T-helper 2 cell (primary cell): ENCODE data around the gene LINGO3.

Source experiments
- DNase-seq, 5 experiments: peaks; one replicate each; pipeline versions ENCODE4 v3.0.0 to v3.0.0-alpha.2; 2012 to 2022

Gene LINGO3

GRCh38 chr19:2326699-2327360, 18.9 kb upstream of the LINGO3 start:
- DNase-seq, result no peak

- DNase-seq, result no peak
Measured at GRCh38 chr19:2325281-2326046, 17.5 kb upstream of the LINGO3 start.

DNA sequence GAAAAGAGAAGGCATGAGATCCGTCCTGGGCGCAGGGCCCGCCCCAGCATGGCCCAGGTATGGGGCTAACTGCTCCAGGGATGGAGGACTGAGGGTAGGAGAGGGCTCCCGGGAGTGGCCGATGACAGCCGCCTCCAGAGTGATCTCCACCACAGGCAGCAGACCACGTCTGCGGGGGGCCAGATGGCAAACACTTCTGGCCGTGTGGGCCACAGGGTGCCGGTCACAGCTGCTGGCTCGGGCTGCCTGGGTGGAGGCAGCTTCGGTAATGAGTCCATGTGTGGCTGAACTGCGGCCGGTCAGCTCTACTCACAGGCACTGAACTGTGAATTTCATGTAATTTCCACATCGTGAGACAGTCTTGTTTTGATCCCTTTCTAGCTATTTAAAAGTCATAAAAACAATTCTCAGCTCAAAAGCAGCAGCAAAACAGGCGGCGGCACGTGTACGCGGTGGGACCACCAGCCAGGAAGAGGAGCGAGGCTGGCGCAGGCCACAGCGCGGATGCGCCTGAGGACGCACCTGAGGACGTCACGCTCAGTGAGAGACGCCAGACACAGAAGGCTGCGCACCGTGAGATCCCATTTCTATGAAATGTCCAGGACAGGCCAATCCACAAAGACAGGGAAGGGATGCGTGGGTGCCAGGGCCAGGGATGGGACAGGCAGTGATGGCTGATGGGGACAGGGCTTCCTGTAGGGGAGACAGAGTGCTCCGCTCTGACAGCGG, 16.4 kb upstream of the LINGO3 start:
- no peak for DNase-seq

GRCh38 chr19:2323707-2324106, 15.8 kb upstream of the LINGO3 start:
- DNase-seq, result no peak

DNA sequence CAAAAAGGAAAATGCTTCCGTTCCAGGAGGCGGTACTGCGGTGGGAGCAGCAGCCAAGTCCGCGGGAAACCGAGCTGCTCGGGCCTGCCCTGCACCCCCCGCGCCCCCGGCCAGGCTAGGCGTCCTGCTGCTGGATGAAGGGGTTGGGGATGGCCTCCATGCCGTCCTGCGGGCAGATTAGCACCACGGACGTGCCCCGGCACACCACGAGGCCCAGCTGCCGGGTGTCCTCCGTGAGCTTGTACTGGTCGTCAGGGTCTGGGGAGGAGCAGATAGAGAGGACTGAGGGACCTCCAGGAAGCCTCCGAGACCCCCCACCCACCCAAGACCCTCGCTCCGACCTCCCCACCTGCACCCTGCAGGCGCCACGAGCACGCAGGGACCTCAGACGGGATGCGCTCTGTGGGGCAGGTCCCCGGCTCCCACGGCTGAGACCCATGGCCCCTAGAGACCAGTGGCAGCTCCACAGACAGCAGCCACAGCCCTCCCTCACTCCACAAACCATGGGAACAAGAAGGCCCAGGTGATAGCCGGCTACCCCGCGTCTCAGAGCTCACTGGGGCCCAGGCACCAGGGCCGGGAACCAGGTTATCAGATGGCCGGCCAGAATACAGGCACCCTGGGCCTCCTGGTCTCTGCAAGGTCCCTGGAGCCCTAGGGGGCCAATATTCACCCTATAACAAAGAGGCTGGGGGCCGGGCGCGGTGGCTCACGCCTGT, 13.8 kb upstream of the LINGO3 start:
- no peak for DNase-seq

GRCh38 chr19:2320939-2321338, 13.0 kb upstream of the LINGO3 start:
- no peak for DNase-seq

- DNase-seq, result no peak
Measured at GRCh38 chr19:2320049-2320448, 12.1 kb upstream of the LINGO3 start.

DNA sequence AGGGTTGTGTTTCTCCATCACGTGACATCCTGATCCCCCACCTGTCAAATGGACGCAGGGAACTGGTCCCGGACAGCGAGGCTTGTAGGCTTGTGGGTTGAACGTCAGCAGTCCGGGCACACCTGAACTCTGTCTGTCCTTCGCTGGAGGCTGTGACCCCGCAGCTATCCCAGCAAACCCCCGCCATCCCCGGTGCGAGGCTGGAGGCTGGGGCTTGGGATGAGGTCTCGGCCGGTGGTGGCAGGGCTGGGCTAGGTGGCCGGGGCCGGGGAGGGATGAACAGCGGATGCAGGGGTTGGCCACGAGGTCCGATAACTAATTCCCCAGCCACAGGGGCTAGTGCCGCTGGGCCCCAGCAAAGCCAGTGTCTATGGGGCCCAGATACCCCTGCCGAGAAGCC, 11.6 kb upstream of the LINGO3 start:
- no peak for DNase-seq

DNA sequence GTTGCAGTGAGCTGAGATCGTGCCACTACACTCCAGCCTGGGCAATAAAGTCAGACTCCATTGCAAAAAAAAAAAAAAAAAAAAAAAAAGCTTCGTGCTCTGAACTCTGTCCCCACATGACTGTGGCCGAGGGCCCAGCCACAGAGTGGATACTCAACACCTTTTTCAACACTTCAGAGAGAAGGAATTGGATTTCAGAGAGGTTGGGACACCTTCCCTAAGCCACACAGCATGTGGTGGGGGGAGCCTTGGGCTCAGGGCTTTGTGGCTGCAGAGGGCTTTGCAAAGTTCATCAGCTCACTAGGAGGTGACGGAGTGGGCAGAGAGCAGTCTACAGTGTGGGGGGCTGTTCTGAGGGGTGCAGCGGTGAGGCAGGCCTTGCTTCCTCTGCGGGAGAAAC, 11.0 kb upstream of the LINGO3 start:
- DNase-seq, result no peak

DNA sequence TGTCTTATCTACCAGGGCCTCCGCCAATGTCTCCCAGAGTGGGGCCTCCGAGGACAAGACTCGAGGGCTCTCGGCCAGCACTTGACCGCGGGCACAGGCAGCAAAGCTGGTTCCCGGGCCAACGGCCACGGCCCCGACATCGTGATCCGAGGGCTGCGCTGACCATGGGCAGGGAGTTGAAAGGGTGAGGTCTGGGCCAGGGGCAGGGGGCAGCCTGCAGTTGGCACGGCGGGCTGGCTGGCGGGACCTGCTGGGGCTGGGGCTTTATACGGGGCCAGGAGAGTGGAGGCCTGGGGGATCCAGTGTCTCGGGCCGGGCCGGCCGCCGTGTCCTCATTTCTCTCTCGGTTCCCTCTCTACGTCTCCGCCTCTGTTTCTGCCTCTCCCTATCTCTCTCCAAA, 9.8 kb upstream of the LINGO3 start:
- DNase-seq, result no peak

- DNase-seq, result no peak
Measured at GRCh38 chr19:2317300-2317699, 9.3 kb upstream of the LINGO3 start.

DNA sequence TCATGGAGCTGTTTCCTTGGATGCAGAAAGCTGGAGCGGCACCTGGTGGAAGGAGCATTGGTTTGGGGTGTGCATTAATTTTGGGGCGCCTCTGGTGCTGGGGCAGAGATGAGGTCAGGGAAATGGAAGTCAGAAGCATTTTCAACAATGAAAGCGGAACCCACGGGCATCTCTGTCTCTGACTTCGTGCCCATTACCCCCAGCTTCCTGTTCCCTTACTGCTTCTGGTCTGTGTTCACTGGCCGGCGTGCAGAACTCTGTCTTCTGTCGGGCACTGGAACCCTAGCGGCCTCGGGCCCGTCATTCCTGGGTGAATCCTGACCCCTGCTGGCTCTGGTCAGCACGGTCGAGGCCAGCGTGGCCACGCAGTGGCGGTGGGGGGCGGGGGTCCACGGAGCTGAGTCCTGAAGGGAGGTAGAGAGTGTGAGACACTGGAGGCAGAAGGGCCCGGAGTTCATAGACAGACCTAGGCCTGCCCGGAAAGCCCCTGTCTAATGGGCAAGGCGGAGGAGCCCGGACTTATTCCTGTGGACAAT, 7.9 kb upstream of the LINGO3 start:
- DNase-seq, result no peak

- no peak for DNase-seq
Measured at GRCh38 chr19:2315121-2315817, 7.3 kb upstream of the LINGO3 start.

DNA sequence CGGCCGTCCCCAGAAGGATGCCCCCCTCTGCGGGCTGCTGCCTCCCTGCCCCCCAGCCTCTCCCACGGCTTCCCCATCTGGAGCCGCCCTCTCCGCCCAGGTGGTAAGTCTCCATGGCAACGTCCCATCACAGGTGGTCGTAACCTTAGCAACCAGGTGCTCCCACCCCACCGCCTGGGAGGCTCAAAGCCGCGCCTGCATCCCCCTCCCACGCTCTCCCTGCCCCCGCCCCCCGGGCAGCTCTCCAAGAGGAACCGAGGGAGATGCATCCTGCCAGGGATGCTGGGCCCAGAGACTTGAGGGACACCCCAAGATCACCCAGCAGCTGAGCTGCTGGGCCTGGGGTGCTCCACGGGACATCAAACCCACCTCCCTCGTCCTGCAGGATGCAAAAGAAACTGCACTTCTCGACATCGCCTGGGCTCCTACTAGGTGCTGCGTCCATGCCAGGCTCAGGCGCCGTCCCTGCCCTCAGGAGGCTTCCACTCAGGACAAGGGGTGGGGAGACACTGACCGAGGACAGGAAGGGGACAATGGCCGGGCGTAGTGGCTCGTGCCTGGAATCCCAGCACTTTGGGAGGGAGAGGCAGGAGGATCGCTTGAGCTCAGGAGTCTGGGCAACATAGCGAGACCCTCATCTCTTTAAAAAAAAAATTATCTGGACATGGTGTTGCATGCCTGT, 5.0 kb upstream of the LINGO3 start:
- no peak for DNase-seq

DNA sequence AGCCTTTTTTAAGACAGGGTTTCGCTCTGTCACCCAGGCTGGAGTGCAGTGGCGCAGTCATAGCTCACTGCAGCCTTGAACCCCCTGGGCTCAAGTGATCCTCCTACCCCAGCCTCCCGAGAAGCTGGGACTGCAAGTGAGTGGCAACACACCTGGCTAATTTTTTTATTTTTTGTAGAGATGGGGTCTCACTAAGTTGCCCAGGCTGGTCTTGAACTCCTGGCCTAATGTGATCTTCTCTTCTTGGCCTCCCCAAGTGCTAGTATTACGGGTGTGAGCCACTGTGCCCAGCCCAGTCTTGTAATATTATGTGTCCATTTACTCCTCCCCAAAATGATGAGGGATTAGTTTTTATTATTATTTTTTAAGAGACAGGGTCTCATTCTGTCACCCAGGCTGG, 3.1 kb upstream of the LINGO3 start:
- DNase-seq, result no peak

- DNase-seq, result no peak
Measured at GRCh38 chr19:2309734-2310362, 1.9 kb upstream of the LINGO3 start.

- no peak for DNase-seq
Measured at GRCh38 chr19:2307518-2308012, 389 bp downstream of the LINGO3 start.

DNA sequence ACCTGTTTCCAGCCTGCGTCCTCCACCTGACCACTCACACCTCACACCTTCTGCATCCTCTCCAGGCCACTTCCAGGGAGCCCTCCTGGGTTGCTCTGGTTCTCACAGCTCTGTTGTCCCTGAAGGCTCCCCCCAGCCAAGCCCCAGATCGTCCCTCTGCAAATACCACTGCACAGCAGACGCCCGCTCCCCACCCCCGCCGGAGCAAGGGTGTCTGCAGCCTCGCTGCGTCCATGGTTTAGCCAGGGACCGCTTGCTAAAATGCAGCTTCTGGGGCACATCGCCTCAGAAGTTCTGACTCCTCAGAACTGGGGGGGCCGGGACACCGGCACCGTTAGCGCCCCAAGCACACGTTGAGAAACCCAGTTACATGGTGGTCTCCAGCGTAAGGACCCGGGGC, 983 bp downstream of the LINGO3 start:
- DNase-seq, result no peak

DNA sequence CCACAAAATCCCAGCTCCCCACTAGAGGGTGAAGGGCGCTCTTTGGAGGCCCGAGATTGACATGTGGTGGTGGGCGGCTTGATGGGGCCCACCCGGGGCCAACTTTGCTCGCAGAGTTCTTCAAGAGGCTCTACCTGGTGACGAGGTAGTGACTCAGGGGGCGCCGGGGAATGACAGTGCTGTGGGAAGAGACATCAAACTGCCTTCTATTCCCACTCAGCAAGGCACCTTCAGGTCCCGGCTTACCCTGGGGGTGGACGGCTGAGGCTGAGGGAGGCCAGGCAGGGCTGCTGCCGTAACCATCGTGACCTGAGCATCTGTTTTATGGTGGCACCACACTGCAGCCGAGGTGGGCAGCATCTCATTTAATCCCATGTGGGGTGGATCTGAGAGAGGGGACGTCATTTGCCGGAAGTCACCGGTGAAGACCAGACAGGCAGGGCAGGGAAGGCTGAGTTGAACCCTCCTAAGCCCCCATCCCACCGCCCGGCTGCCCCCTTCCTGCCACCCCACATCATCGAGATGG, 1.6 kb downstream of the LINGO3 start:
- DNase-seq, result no peak

- DNase-seq, result no peak
Measured at GRCh38 chr19:2305452-2306280, 2.3 kb downstream of the LINGO3 start.
